GM13977 (cell line): ENCODE data around the gene HLA-DPA1.
A peak's percentile ranks its signal among the peaks of the same experiment; 100 is the strongest.

Experiments
- DNase-seq: peaks from one replicate; pipeline ENCODE4 v3.0.0; 2012; ENCODE audit warnings: low spot score
- in situ Hi-C: fragments of 300-500 bp; cut with MboI; formaldehyde crosslinking; loops from one replicate; pipeline ENCODE4 v1.12.0; 2022; ENCODE audit warnings: low sequenced_read_pairs, low pct_unique_long_range_greater_than_20kb, mixed read lengths, inconsistent platforms; ENCODE audit not compliant: unreplicated experiment
- TF ChIP-seq, protein P1 (sequence below): IDR thresholded peaks from 2 replicates; pipeline ENCODE4 v1.5.1; 2012; ENCODE audit warnings: mild to moderate bottlenecking, control low read depth; ENCODE audit not compliant: insufficient read depth; ENCODE audit errors: extremely low read depth, missing control alignments

HLA-DPA1 gene

DNA sequence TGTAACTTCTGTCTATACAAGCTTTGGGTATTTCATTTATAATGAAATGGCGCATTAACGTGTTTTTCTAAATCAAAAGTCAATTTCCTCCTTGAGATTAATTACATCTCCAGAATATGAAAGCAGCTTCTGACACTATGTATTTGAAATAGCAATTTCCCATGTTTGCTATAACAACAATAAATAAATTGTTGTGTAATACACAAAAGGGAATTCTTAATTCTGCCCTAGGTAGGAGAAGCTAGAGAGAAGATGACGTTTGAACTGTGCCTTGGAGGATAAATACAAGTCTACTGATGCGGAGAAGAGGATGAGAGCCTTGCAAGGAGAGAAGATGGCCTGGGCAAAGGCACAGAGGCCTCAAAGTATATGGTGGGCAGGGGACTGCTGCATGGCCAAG is 56.4 kb downstream of the HLA-DPA1 start:
- in situ Hi-C loops: no loop called here
- DNase-seq: no peak
- TF ChIP-seq, protein P1, sequence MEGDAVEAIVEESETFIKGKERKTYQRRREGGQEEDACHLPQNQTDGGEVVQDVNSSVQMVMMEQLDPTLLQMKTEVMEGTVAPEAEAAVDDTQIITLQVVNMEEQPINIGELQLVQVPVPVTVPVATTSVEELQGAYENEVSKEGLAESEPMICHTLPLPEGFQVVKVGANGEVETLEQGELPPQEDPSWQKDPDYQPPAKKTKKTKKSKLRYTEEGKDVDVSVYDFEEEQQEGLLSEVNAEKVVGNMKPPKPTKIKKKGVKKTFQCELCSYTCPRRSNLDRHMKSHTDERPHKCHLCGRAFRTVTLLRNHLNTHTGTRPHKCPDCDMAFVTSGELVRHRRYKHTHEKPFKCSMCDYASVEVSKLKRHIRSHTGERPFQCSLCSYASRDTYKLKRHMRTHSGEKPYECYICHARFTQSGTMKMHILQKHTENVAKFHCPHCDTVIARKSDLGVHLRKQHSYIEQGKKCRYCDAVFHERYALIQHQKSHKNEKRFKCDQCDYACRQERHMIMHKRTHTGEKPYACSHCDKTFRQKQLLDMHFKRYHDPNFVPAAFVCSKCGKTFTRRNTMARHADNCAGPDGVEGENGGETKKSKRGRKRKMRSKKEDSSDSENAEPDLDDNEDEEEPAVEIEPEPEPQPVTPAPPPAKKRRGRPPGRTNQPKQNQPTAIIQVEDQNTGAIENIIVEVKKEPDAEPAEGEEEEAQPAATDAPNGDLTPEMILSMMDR: no peak

DNA sequence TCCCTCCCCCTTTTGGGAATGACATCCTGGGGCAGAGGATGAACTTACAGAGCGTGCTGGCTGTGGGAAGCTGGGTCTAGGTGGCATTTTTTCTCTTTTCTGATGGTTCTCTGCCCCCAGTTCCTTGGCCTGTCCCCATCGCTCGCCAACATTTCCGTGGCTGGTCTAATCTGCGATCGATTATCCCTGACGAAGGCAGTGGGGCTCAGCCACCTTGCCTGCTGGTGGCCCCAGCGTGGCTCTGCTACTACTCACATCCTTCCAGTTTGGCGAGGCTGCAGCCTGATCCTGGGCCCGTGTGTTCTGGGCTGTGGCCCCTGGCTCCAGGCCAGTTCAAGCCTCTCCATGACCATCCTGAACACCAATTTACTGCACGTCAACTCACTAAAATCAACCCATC is 57.7 kb downstream of the HLA-DPA1 start:
- in situ Hi-C loops: no loop called here
- DNase-seq: no peak

DNA sequence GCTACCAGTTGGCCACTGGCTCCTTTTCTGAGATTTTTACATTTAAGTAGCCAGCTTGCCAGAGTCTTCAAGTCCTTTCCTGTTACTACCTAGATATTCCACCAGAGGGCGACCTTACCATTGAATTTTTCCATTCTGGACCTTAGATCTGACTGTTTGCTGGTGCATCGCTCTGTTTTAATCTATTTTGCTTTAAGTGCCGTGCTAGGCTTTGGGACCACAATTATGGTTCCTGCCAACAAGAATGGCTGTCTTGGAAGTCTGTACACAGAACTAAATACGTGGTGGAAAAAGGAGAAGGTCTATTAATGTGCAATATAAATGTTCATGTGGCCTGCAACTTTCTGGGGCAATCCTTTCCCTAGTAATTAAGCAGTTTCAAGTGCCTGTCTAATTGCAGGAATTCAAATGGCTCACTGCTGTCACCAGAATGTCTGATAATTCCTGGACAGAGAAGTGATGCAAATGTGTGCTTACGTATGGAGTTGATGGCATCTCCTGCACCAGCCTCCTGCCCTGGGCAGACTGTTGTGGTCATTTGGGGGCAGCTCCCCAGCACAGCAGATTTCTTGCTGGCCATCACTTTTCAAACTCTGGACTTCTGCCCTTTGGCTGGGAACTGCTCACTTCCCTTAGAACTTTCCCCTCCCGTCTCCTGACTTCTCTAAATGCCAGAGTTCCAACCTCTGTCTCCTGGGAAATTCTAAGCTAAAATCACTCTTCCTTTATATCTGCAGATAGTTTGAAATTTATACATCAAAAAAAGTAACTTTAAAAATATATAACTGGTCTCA is 58.4 kb downstream of the HLA-DPA1 start:
- in situ Hi-C loops: loop anchor here (5.0 kb wide), 1 partner anchor 72 kb away; no protein-coding TSS in a partner anchor
- TF ChIP-seq, protein P1: peak; percentile 70
- DNase-seq: peak; percentile 73

More for the DNA sequence above, 57.7 kb downstream of the HLA-DPA1 start:
- TF ChIP-seq, protein P1: no peak
